Anterior cingulate cortex (tissue), 58 donors: ENCODE results near the gene KIF3C.
"Not testable (repeated sequence)": the region's sequence is repeated elsewhere in the genome, so short reads cannot be mapped to it uniquely, and the experiment has no call there.

Experiments
- DNase-seq, 58 donors: peaks; one replicate each; lab custom pipeline; 2025; lab: John Stamatoyannopoulos, UW

The KIF3C gene

GRCh38 chr2:25920786-25921415 is 61.4 kb downstream of the KIF3C start:
- no peak for DNase-seq

GRCh38 chr2:25920336-25920735 is 62.0 kb downstream of the KIF3C start:
- DNase-seq: no peak

- DNase-seq: no peak
Measured at GRCh38 chr2:25917832-25918231, 64.5 kb downstream of the KIF3C start.

GRCh38 chr2:25917411-25917810 is 64.9 kb downstream of the KIF3C start:
- DNase-seq: not testable (repeated sequence)

- not testable (repeated sequence) for DNase-seq
Measured at GRCh38 chr2:25915944-25916772, 66.1 kb downstream of the KIF3C start.

- DNase-seq: not testable (repeated sequence)
Measured at GRCh38 chr2:25915411-25915810, 66.9 kb downstream of the KIF3C start.

- DNase-seq: not testable (repeated sequence)
Measured at GRCh38 chr2:25913696-25913973, 68.7 kb downstream of the KIF3C start.

- peak in 2 of 58 donors; percentile 1 to 32 for DNase-seq
Measured at GRCh38 chr2:25912851-25913695, 69.2 kb downstream of the KIF3C start.

- not testable (repeated sequence) for DNase-seq
Measured at GRCh38 chr2:25909574-25909973, 72.7 kb downstream of the KIF3C start.

- DNase-seq: no peak
Measured at GRCh38 chr2:25905126-25905525, 77.2 kb downstream of the KIF3C start.

GRCh38 chr2:25903216-25903776 is 79.0 kb downstream of the KIF3C start:
- no peak for DNase-seq

- DNase-seq: no peak
Measured at GRCh38 chr2:25899404-25899970, 82.8 kb downstream of the KIF3C start.

GRCh38 chr2:25897506-25897905 is 84.8 kb downstream of the KIF3C start:
- no peak for DNase-seq

GRCh38 chr2:25896308-25896707 is 86.0 kb downstream of the KIF3C start:
- DNase-seq: not testable (repeated sequence)

- DNase-seq: peak in 2 of 58 donors; percentile 11 to 14
Measured at GRCh38 chr2:25895610-25896009, 86.7 kb downstream of the KIF3C start.

- no peak for DNase-seq
Measured at GRCh38 chr2:25895018-25895417, 87.3 kb downstream of the KIF3C start.

- DNase-seq: peak in 32 of 58 donors; percentile 2 to 58 (median 21)
Measured at GRCh38 chr2:25894135-25894830, 88.0 kb downstream of the KIF3C start.

GRCh38 chr2:25891672-25892071 is 90.6 kb downstream of the KIF3C start:
- DNase-seq: no peak

GRCh38 chr2:25887624-25888242 is 94.6 kb downstream of the KIF3C start:
- no peak for DNase-seq
